ENCODE results near the gene PPP1R2.

The PPP1R2 gene

GRCh38 chr3:195555110-195555509 is 12.0 kb upstream of the PPP1R2 start:
- POLR2A ChIA-PET = interaction anchor here (1.1 kb wide), 1 partner anchor 12 kb away, joined by 3 read pairs; the partner anchor contains the start of gene PPP1R2
- peaks cover 2 to 8% (median 8%) of the 10 kb centered on the region in 4 experiments for H3K4me1 ChIP-seq (ENCODE audit: control extremely low read depth in 1 of 4, control insufficient read depth in 4 of 4, insufficient read depth in 4 of 4, low read length in 3 of 4)
- WGBS (ENCODE audit: insufficient coverage) = 88% methylated on average over 8 of the region's 8 CpGs
- H3K4me3 ChIP-seq (ENCODE audit: control insufficient read depth in 1 of 7, extremely low read depth in 1 of 7, insufficient read depth in 4 of 7, low read depth in 2 of 7, low read length in 6 of 7) = no peak overlapping the region
- CTCF ChIA-PET = interaction anchor here (1.4 to 1.7 kb wide), 4 partner anchors 11 to 43 kb away, joined by 3 to 4 read pairs (median 4); no protein-coding TSS in a partner anchor
- peaks cover 0 to 5% (median 0%) of the 10 kb centered on the region in 5 experiments for H3K27me3 ChIP-seq (replicated peaks in 2 of 5; ENCODE audit: control insufficient read depth in 4 of 5, insufficient read depth in 5 of 5, low read length in 4 of 5)
- no peaks in the 10 kb centered on the region for H3K36me3 ChIP-seq (ENCODE audit: control insufficient read depth in 4 of 4, insufficient read depth in 4 of 4, low read length in 3 of 4)
- no peaks in the 10 kb centered on the region for H3K9me3 ChIP-seq (ENCODE audit: control extremely low read depth in 1 of 5, control insufficient read depth in 4 of 5, insufficient read depth in 2 of 5, low read depth in 1 of 5, low read length in 4 of 5)
- no peak for DNase-seq
- no peak overlapping the region for H3K27ac ChIP-seq (ENCODE audit: insufficient read depth in 1 of 2, low read depth in 1 of 2, low read length in 2 of 2, poor library complexity in 1 of 2, severe bottlenecking in 2 of 2)

GRCh38 chr3:195554458-195554857 is 11.3 kb upstream of the PPP1R2 start:
- ChIA-PET POLR2A (no interaction called here), CTCF (interaction anchor here (1.4 to 1.6 kb wide), 3 partner anchors 11 to 44 kb away, joined by 3 to 4 read pairs (median 3); no protein-coding TSS in a partner anchor)
- Histone ChIP-seq H3K4me1 (ENCODE audit: control extremely low read depth in 1 of 4, control insufficient read depth in 4 of 4, insufficient read depth in 4 of 4, low read length in 3 of 4) (peaks cover 8 to 12% (median 12%) of the 10 kb centered on the region in 4 experiments), H3K9me3 (ENCODE audit: control extremely low read depth in 1 of 5, control insufficient read depth in 4 of 5, insufficient read depth in 2 of 5, low read depth in 1 of 5, low read length in 4 of 5) (no peaks in the 10 kb centered on the region), H3K4me3 (ENCODE audit: control insufficient read depth in 1 of 7, extremely low read depth in 1 of 7, insufficient read depth in 4 of 7, low read depth in 2 of 7, low read length in 6 of 7) (no peak overlapping the region), H3K36me3 (ENCODE audit: control insufficient read depth in 4 of 4, insufficient read depth in 4 of 4, low read length in 3 of 4) (no peaks in the 10 kb centered on the region), H3K27me3 (replicated peaks in 2 of 5; ENCODE audit: control insufficient read depth in 4 of 5, insufficient read depth in 5 of 5, low read length in 4 of 5) (peaks cover 0 to 5% (median 0%) of the 10 kb centered on the region in 5 experiments), H3K27ac (ENCODE audit: insufficient read depth in 1 of 2, low read depth in 1 of 2, low read length in 2 of 2, poor library complexity in 1 of 2, severe bottlenecking in 2 of 2) (no peak overlapping the region)
- no peak for DNase-seq
- over 99% methylated on average over 13 of the region's 15 CpGs for WGBS (ENCODE audit: insufficient coverage)

DNA sequence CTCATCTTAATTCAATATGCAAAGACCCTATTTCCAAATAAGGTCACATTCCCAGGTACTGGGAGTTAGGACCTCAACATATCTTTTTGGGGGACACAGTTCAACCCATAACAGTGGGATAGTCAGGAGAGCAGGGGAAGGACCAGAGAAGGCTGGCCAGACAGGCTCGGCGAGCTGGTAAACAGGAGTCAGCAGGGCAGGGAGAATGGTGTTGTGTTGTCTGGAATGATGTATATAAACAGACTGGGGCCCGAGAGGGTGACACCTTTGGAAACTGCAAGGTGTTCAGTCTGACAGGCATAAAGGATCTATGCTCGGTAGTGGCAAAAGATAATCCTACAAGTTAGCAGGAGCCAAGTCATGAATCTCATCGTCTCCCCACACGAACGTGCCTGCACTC is 10.1 kb upstream of the PPP1R2 start:
- Histone ChIP-seq H3K4me3 (ENCODE audit: control insufficient read depth in 1 of 7, extremely low read depth in 1 of 7, insufficient read depth in 4 of 7, low read depth in 2 of 7, low read length in 6 of 7) (no peak overlapping the region), H3K4me1 (ENCODE audit: control extremely low read depth in 1 of 4, control insufficient read depth in 4 of 4, insufficient read depth in 4 of 4, low read length in 3 of 4) (peaks cover 15 to 23% (median 18%) of the 10 kb centered on the region in 4 experiments), H3K9me3 (ENCODE audit: control extremely low read depth in 1 of 5, control insufficient read depth in 4 of 5, insufficient read depth in 2 of 5, low read depth in 1 of 5, low read length in 4 of 5) (no peaks in the 10 kb centered on the region), H3K36me3 (ENCODE audit: control insufficient read depth in 4 of 4, insufficient read depth in 4 of 4, low read length in 3 of 4) (no peaks in the 10 kb centered on the region), H3K27ac (ENCODE audit: insufficient read depth in 1 of 2, low read depth in 1 of 2, low read length in 2 of 2, poor library complexity in 1 of 2, severe bottlenecking in 2 of 2) (no peak overlapping the region), H3K27me3 (replicated peaks in 2 of 5; ENCODE audit: control insufficient read depth in 4 of 5, insufficient read depth in 5 of 5, low read length in 4 of 5) (peaks cover 0 to 5% (median 0%) of the 10 kb centered on the region in 5 experiments)
- no peak for DNase-seq
- CTCF ChIA-PET = interaction anchor here (0.7 to 1.1 kb wide), 2 partner anchors 13 to 18 kb away, joined by 3 read pairs; no protein-coding TSS in a partner anchor
- POLR2A ChIA-PET = no interaction called here
- 81% methylated on average over 7 of the region's 7 CpGs for whole genome bisulfite sequencing (ENCODE audit: insufficient coverage)

DNA sequence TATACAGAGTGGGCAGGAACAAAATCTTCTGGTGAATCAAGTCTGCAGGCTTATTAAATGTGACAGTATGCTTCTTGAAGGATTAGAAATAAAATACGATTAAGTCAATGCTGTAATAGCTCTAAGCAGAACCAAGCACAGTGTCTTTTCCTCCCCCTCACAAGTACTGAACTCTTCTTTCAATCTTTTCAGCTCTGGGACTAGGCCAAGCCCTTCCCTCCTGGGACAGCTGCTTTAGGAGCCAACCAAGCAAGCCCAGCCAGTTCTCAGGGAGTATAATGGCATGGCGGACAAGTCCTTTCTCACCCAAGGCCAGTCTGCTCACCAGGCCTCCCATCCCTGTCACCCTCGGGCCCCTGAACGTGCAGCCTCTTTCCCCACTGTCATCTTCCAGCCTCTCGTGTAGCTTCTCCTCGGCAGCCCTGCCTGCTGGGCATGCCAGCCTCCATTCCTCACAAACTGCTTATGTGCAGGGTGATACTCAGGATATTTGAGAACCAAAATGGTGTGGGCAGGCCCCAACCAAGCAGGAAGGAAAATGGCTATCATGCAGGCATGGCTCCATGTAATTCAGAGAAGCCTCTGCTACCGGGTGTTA is 8.4 kb upstream of the PPP1R2 start:
- no peak for DNase-seq
- Histone ChIP-seq H3K9me3 (ENCODE audit: control extremely low read depth in 1 of 5, control insufficient read depth in 4 of 5, insufficient read depth in 2 of 5, low read depth in 1 of 5, low read length in 4 of 5) (no peaks in the 10 kb centered on the region), H3K4me1 (ENCODE audit: control extremely low read depth in 1 of 4, control insufficient read depth in 4 of 4, insufficient read depth in 4 of 4, low read length in 3 of 4) (peaks cover 19 to 28% (median 23%) of the 10 kb centered on the region in 4 experiments), H3K4me3 (ENCODE audit: control insufficient read depth in 1 of 7, extremely low read depth in 1 of 7, insufficient read depth in 4 of 7, low read depth in 2 of 7, low read length in 6 of 7) (no peak overlapping the region), H3K36me3 (ENCODE audit: control insufficient read depth in 4 of 4, insufficient read depth in 4 of 4, low read length in 3 of 4) (no peaks in the 10 kb centered on the region), H3K27me3 (replicated peaks in 2 of 5; ENCODE audit: control insufficient read depth in 4 of 5, insufficient read depth in 5 of 5, low read length in 4 of 5) (peaks cover 0 to 8% (median 0%) of the 10 kb centered on the region in 5 experiments), H3K27ac (ENCODE audit: insufficient read depth in 1 of 2, low read depth in 1 of 2, low read length in 2 of 2, poor library complexity in 1 of 2, severe bottlenecking in 2 of 2) (no peak overlapping the region)
- ChIA-PET POLR2A (interaction anchor here (0.7 kb wide), 1 partner anchor 312 kb away, joined by 5 read pairs; no protein-coding TSS in a partner anchor), CTCF (interaction anchor here (0.9 kb wide), 1 partner anchor 9 kb away, joined by 3 read pairs; no protein-coding TSS in a partner anchor)
- WGBS (ENCODE audit: insufficient coverage) = 79% methylated on average over 4 of the region's 7 CpGs

DNA sequence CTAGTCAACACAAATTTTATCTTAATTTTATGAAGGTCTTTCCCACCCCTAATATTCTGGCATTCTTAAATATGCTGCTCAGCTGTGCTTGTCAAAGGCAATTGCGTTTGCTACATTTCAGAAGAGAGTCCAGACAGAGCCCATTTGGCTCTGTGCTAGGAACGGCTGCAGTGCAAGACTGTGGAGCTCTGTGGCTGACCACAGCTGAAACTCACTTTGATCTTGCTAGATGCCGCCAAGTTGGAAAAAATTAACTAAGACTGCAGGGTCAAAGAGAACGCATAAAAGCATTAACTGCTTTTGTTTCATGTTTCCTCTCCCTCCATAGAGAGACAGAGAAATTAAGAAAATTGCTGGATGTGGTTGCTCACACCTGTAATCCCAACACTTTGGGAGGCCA is 7.6 kb upstream of the PPP1R2 start:
- DNase-seq = no peak
- WGBS (ENCODE audit: insufficient coverage) = 83% methylated on average over 2 of the region's 4 CpGs
- POLR2A ChIA-PET = interaction anchor here (0.5 to 0.7 kb wide), 2 partner anchors 21 to 311 kb away, joined by 4 to 5 read pairs; no protein-coding TSS in a partner anchor
- H3K27ac ChIP-seq (ENCODE audit: insufficient read depth in 1 of 2, low read depth in 1 of 2, low read length in 2 of 2, poor library complexity in 1 of 2, severe bottlenecking in 2 of 2) = no peak overlapping the region
- peaks cover 23 to 36% (median 30%) of the 10 kb centered on the region in 4 experiments for H3K4me1 ChIP-seq (ENCODE audit: control extremely low read depth in 1 of 4, control insufficient read depth in 4 of 4, insufficient read depth in 4 of 4, low read length in 3 of 4)
- H3K4me3 ChIP-seq (ENCODE audit: control insufficient read depth in 1 of 7, extremely low read depth in 1 of 7, insufficient read depth in 4 of 7, low read depth in 2 of 7, low read length in 6 of 7) = no peak overlapping the region
- CTCF ChIA-PET = interaction anchor here (0.9 to 1.4 kb wide), 3 partner anchors 9 to 300 kb away, joined by 3 to 4 read pairs (median 3); no protein-coding TSS in a partner anchor
- H3K27me3 ChIP-seq (replicated peaks in 2 of 5; ENCODE audit: control insufficient read depth in 4 of 5, insufficient read depth in 5 of 5, low read length in 4 of 5) = peaks cover 0 to 8% (median 0%) of the 10 kb centered on the region in 5 experiments
- no peaks in the 10 kb centered on the region for H3K9me3 ChIP-seq (ENCODE audit: control extremely low read depth in 1 of 5, control insufficient read depth in 4 of 5, insufficient read depth in 2 of 5, low read depth in 1 of 5, low read length in 4 of 5)
- H3K36me3 ChIP-seq (ENCODE audit: control insufficient read depth in 4 of 4, insufficient read depth in 4 of 4, low read length in 3 of 4) = no peaks in the 10 kb centered on the region

DNA sequence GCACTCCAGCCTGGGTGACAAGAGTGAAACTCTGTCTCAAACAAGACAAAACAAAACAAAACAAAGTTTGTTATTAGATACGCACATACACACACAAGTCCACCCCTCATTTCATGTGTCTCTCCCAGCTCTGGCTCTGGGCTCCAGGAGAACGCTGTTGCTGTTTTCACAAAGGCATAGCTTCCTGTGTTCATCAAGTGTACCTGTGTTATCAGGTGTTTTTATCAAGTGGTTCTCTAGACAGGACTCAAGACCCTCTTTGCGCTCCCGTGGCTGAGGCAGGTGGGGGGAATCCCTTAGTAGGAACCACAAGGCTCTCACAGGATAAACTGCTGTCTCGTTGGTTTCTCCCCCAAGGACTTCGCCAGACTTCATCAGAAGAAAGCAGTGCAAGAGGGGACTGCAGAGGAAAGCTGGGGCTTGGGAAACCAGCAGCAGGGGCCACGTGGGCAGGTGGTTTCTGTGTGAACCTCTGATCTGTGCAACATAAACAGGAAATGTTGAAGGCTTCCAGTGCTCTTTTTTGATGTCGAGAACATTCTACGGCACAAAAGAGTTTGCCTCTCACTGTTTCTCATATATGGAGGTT is 6.9 kb upstream of the PPP1R2 start:
- no peaks in the 10 kb centered on the region for H3K36me3 ChIP-seq (ENCODE audit: control insufficient read depth in 4 of 4, insufficient read depth in 4 of 4, low read length in 3 of 4)
- ChIA-PET CTCF (interaction anchor here (0.7 to 1.4 kb wide), 4 partner anchors 10 to 302 kb away, joined by 3 to 5 read pairs (median 4); no protein-coding TSS in a partner anchor), POLR2A (interaction anchor here (0.5 kb wide), 1 partner anchor 21 kb away, joined by 4 read pairs; no protein-coding TSS in a partner anchor)
- H3K4me3 ChIP-seq (ENCODE audit: control insufficient read depth in 1 of 7, extremely low read depth in 1 of 7, insufficient read depth in 4 of 7, low read depth in 2 of 7, low read length in 6 of 7) = peak overlapping the region in 2 of 7 experiments; percentile 19 to 29
- H3K4me1 ChIP-seq (ENCODE audit: control extremely low read depth in 1 of 4, control insufficient read depth in 4 of 4, insufficient read depth in 4 of 4, low read length in 3 of 4) = peaks cover 23 to 40% (median 36%) of the 10 kb centered on the region in 4 experiments
- H3K27ac ChIP-seq (ENCODE audit: insufficient read depth in 1 of 2, low read depth in 1 of 2, low read length in 2 of 2, poor library complexity in 1 of 2, severe bottlenecking in 2 of 2) = no peak overlapping the region
- DNase-seq = peak in 2 of 3 donors; percentile 53 to 65
- peaks cover 0 to 8% (median 0%) of the 10 kb centered on the region in 5 experiments for H3K27me3 ChIP-seq (replicated peaks in 2 of 5; ENCODE audit: control insufficient read depth in 4 of 5, insufficient read depth in 5 of 5, low read length in 4 of 5)
- 19% methylated on average over 9 of the region's 9 CpGs for WGBS (ENCODE audit: insufficient coverage)
- H3K9me3 ChIP-seq (ENCODE audit: control extremely low read depth in 1 of 5, control insufficient read depth in 4 of 5, insufficient read depth in 2 of 5, low read depth in 1 of 5, low read length in 4 of 5) = no peaks in the 10 kb centered on the region
